Liver (tissue), 9 donors: ENCODE results near the gene FLT3LG. TPM values are rescaled to one million over a fixed set of nuclear protein-coding genes. Genes with fewer than 3 reads are reported as not detected.

Experiments
- DNase-seq: peaks from one replicate; pipeline ENCODE4 v3.0.0-alpha.2; 2017; ENCODE audit warnings: low spot score
- H3K27ac ChIP-seq, 2 donors: one replicate each; pipeline ENCODE4 v1.7.0; 2013; ENCODE audit warnings: inconsistent platforms in 2 of 2, low read length in 2 of 2, control low read depth in 1 of 2, low read depth in 1 of 2, mild to moderate bottlenecking in 1 of 2
- H3K27me3 ChIP-seq, 4 donors: one replicate each; pipeline versions ENCODE4 v1.6.1 to v1.7.0; 2013; ENCODE audit warnings: low read length in 3 of 4, inconsistent platforms in 1 of 4, mild to moderate bottlenecking in 1 of 4, moderate library complexity in 1 of 4; ENCODE audit not compliant: control insufficient read depth in 4 of 4, insufficient read depth in 4 of 4
- H3K36me3 ChIP-seq, 4 donors: one replicate each; pipeline versions ENCODE4 v1.6.1 to v1.7.0; 2013; ENCODE audit warnings: low read length in 3 of 4, mild to moderate bottlenecking in 3 of 4, low read depth in 1 of 4, moderate library complexity in 1 of 4; ENCODE audit not compliant: control insufficient read depth in 4 of 4, insufficient read depth in 3 of 4
- H3K4me1 ChIP-seq, 4 donors: one replicate each; pipeline versions ENCODE4 v1.6.1 to v1.7.0; 2013; ENCODE audit warnings: low read length in 3 of 4, mild to moderate bottlenecking in 3 of 4, moderate library complexity in 1 of 4; ENCODE audit not compliant: control insufficient read depth in 4 of 4, insufficient read depth in 4 of 4
- H3K4me3 ChIP-seq, 3 donors: one replicate each; pipeline versions ENCODE4 v1.6.1 to v1.7.0; 2013; ENCODE audit warnings: low read length in 3 of 3, control low read depth in 1 of 3, low read depth in 1 of 3, mild to moderate bottlenecking in 1 of 3
- H3K9ac ChIP-seq, 2 donors: one replicate each; pipeline ENCODE4 v1.7.0; 2013; ENCODE audit warnings: low read length in 2 of 2, mild to moderate bottlenecking in 2 of 2, moderate library complexity in 2 of 2, control low read depth in 1 of 2, low read depth in 1 of 2
- H3K9me3 ChIP-seq, 4 donors: one replicate each; pipeline versions ENCODE4 v1.6.1 to v1.7.0; 2013; ENCODE audit warnings: low read length in 3 of 4; ENCODE audit not compliant: control insufficient read depth in 4 of 4
- EGR1 ChIP-seq, 2 donors: IDR thresholded peaks; 2 replicates each; pipeline ENCODE4 v1.6.1; 2016 to 2018; ENCODE audit warnings: antibody characterized with exemption in 2 of 2, low read depth in 2 of 2
- FOXA1 ChIP-seq: IDR thresholded peaks from 2 replicates; pipeline ENCODE4 v1.6.1; 2016; ENCODE audit warnings: antibody characterized with exemption
- FOXA2 ChIP-seq: IDR thresholded peaks from 2 replicates; pipeline ENCODE4 v1.6.1; 2016; ENCODE audit warnings: antibody characterized with exemption
- GABPA ChIP-seq, 2 donors: IDR thresholded peaks in 1 of 2; conservative IDR thresholded peaks in 1 of 2; 2 replicates each; pipeline ENCODE4 v1.6.1; 2016; ENCODE audit warnings: antibody characterized with exemption in 2 of 2, mild to moderate bottlenecking in 1 of 2, moderate library complexity in 1 of 2
- HNF4A ChIP-seq, 2 donors: conservative IDR thresholded peaks; 2 replicates each; pipeline ENCODE4 v1.6.1; 2016; ENCODE audit warnings: antibody characterized with exemption in 2 of 2, mild to moderate bottlenecking in 2 of 2
- HNF4G ChIP-seq: IDR thresholded peaks from 2 replicates; pipeline ENCODE4 v1.6.1; 2016; ENCODE audit warnings: antibody characterized with exemption
- JUND ChIP-seq, 2 donors: IDR thresholded peaks; 2 replicates each; pipeline ENCODE4 v1.6.1; 2016; ENCODE audit warnings: antibody characterized with exemption in 2 of 2
- NR2F2 ChIP-seq: IDR thresholded peaks from 2 replicates; pipeline ENCODE4 v1.6.1; 2016; ENCODE audit warnings: antibody characterized with exemption
- RXRA ChIP-seq, 2 donors: IDR thresholded peaks; 2 replicates each; pipeline ENCODE4 v1.6.1; 2017 to 2018; ENCODE audit warnings: antibody characterized with exemption in 2 of 2, mild to moderate bottlenecking in 1 of 2
- SP1 ChIP-seq: IDR thresholded peaks from 2 replicates; pipeline ENCODE4 v1.6.1; 2018; ENCODE audit warnings: antibody characterized with exemption, mild to moderate bottlenecking
- YY1 ChIP-seq: IDR thresholded peaks from 2 replicates; pipeline ENCODE4 v1.6.1; 2016; ENCODE audit warnings: antibody characterized with exemption, mild to moderate bottlenecking
- WGBS: extraction: QIAGEN DNeasy Blood & Tissue Kit; methylation state at CpG from one replicate; pipeline ENCODE4 v1.1.7; 2013; 5-methylcytosine and 5-hydroxymethylcytosine counted together
- polyA plus RNA-seq, 2 donors: library from polyadenylated mRNA; stranded (reverse) in 1 of 2; unstranded in 1 of 2; fragments of 200-250 nt in 1 of 2; fragments of >200 nt in 1 of 2; fragmentation: Nextera tagmentation in 1 of 2; extraction: Ambion mirVana in 1 of 2; gene quantifications; one replicate each; pipeline versions ENCODE4 v1.2.1 to v1.2.3, GENCODE V29; 2013 to 2015
- total RNA-seq, 2 donors: library from RNA; depleted of rRNA; stranded (reverse); fragments of >200 nt; gene quantifications; one replicate each; pipeline ENCODE4 v1.2.3, GENCODE V29; 2014
- TF ChIP-seq, protein P1 (sequence below): IDR thresholded peaks from 2 replicates; pipeline ENCODE4 v1.6.1; 2016; ENCODE audit warnings: antibody characterized with exemption
- TF ChIP-seq, protein P2 (sequence below): fragments of 150-350 bp; IDR thresholded peaks from 2 replicates; pipeline ENCODE4 v1.5.1; 2017; ENCODE audit warnings: improper control_type of control experiment, low read depth, low read length; ENCODE audit not compliant: missing input control
- TF ChIP-seq, protein P3 (sequence below): IDR thresholded peaks from 2 replicates; pipeline ENCODE4 v1.6.1; 2016; ENCODE audit warnings: antibody characterized with exemption
- donor health status: healthy.
- donor health status: healthy.
- donor health status: healthy.
- donor health status: healthy.
- donor health status: healthy.

The FLT3LG gene
- total and polyA plus RNA-seq, 4 donors = 0.65 to 4.3 (median 2.2) TPM

DNA sequence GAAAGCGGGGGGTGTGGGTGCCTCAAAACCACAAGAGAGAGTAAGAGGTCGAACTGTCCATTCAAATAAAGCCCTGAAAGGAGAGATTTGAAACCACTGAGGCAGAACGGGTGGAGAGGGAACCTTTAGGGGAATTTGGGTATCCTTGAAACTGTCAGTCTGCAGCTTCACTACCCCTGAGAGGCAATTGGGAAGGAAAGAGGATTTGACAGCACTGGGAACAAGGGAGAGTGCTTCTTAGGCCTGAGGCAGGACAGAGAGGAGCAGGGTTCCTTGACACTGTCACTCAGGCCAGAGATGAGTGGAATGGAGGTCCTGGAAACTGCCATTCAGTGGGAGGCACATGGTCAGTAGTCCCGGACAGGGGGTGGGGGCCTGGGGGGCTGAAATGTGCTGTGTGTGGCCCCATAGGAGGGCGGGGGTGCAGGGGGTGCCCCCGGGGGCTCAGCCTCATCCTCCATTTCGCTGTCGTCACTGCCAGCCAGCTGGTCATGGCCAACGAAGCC is 43.8 kb upstream of the FLT3LG start:
- no peak overlapping the region for H3K4me3 ChIP-seq
- H3K9ac ChIP-seq = no peak overlapping the region
- DNase-seq = no peak
- H3K36me3 ChIP-seq = no peaks in the 10 kb centered on the region
- peaks cover 0 to 22% (median 19%) of the 10 kb centered on the region in 4 donors for H3K27me3 ChIP-seq
- TF ChIP-seq HNF4A (conservative IDR thresholded peaks at IDR 0.05) (no peak), RXRA (IDR thresholded peaks at IDR 0.05) (no peak), YY1 (no peak), GABPA (IDR thresholded peaks at IDR 0.05 in 1 of 2, conservative IDR thresholded peaks at IDR 0.05 in 1 of 2) (no peak), NR2F2 (no peak), EGR1 (IDR thresholded peaks at IDR 0.05; ENCODE audit: low read depth in 2 of 2) (no peak), FOXA1 (no peak)
- TF ChIP-seq, protein P1, sequence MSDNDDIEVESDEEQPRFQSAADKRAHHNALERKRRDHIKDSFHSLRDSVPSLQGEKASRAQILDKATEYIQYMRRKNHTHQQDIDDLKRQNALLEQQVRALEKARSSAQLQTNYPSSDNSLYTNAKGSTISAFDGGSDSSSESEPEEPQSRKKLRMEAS = no peak
- H3K4me1 ChIP-seq = peaks cover 0 to 2% (median 0%) of the 10 kb centered on the region in 4 donors
- peaks cover 0 to 2% (median 0%) of the 10 kb centered on the region in 4 donors for H3K9me3 ChIP-seq
- WGBS = 62% methylated on average over 9 of the region's 9 CpGs
- H3K27ac ChIP-seq = no peak overlapping the region

DNA sequence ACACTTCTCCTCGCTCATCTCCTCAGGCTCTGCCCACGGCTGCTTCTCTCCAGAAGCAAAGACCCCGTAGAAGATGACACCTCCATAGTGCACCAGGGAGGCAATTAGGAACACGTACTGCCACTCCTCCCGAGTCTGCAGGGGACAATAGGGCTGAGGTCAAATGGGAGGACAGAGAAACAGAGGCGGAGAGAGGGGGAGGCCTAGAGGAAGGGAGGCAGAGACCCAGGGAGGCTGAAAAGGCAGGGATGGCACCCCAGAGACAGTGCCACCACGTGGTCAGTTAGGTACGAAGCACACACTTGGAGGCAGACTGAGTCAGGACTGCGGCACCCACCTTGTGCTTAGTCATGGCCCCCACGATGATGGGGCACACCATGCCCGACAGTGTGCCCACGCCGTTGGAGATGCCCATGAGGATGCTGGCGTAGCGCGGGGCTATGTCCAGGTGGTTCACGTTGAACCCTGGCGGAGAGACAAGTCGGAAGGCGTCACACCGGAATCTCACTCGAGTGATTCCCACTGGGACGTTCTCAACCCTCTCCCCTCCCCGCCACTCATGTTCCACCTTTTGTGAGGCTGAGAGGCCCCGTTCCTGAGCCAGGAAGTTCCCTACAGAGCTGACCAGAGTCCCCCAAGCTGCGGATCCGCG is 43.2 kb upstream of the FLT3LG start:
- Histone ChIP-seq H3K4me3 (no peak overlapping the region), H3K9ac (no peak overlapping the region), H3K27me3 (peaks cover 0 to 19% (median 19%) of the 10 kb centered on the region in 4 donors), H3K27ac (no peak overlapping the region), H3K36me3 (no peaks in the 10 kb centered on the region), H3K4me1 (peaks cover 0 to 2% (median 0%) of the 10 kb centered on the region in 4 donors), H3K9me3 (peaks cover 0 to 2% (median 0%) of the 10 kb centered on the region in 4 donors)
- 53% methylated on average over 28 of the region's 28 CpGs for WGBS
- no peak for DNase-seq
- no peak for TF ChIP-seq RXRA (IDR thresholded peaks at IDR 0.05)
- TF ChIP-seq, protein P2, sequence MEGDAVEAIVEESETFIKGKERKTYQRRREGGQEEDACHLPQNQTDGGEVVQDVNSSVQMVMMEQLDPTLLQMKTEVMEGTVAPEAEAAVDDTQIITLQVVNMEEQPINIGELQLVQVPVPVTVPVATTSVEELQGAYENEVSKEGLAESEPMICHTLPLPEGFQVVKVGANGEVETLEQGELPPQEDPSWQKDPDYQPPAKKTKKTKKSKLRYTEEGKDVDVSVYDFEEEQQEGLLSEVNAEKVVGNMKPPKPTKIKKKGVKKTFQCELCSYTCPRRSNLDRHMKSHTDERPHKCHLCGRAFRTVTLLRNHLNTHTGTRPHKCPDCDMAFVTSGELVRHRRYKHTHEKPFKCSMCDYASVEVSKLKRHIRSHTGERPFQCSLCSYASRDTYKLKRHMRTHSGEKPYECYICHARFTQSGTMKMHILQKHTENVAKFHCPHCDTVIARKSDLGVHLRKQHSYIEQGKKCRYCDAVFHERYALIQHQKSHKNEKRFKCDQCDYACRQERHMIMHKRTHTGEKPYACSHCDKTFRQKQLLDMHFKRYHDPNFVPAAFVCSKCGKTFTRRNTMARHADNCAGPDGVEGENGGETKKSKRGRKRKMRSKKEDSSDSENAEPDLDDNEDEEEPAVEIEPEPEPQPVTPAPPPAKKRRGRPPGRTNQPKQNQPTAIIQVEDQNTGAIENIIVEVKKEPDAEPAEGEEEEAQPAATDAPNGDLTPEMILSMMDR = no peak
- TF ChIP-seq HNF4G = no peak
- no peak for TF ChIP-seq NR2F2
- TF ChIP-seq FOXA1 = no peak
- TF ChIP-seq FOXA2 = no peak
- TF ChIP-seq, protein P3, sequence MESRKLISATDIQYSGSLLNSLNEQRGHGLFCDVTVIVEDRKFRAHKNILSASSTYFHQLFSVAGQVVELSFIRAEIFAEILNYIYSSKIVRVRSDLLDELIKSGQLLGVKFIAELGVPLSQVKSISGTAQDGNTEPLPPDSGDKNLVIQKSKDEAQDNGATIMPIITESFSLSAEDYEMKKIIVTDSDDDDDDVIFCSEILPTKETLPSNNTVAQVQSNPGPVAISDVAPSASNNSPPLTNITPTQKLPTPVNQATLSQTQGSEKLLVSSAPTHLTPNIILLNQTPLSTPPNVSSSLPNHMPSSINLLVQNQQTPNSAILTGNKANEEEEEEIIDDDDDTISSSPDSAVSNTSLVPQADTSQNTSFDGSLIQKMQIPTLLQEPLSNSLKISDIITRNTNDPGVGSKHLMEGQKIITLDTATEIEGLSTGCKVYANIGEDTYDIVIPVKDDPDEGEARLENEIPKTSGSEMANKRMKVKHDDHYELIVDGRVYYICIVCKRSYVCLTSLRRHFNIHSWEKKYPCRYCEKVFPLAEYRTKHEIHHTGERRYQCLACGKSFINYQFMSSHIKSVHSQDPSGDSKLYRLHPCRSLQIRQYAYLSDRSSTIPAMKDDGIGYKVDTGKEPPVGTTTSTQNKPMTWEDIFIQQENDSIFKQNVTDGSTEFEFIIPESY = no peak
- TF ChIP-seq JUND (IDR thresholded peaks at IDR 0.05) = no peak
- TF ChIP-seq, protein P1 = no peak
- TF ChIP-seq SP1 = no peak
